Measurements from ENCODE around the gene ADAM11.

GRCh38 chr17:44757045-44757917 lies 1.5 kb upstream of the ADAM11 start:
- TF ChIP-seq CTCF (conservative IDR thresholded peaks at IDR 0.05) (no peak), ZFX (IDR thresholded peaks at IDR 0.05) (no peak)

Data from C4-2B (cell line).